NK-92 (cell line): ENCODE data around the gene RPN1.
A peak's percentile ranks its signal among the peaks of the same experiment; 100 is the strongest.
"Not testable (repeated sequence)": the region's sequence is repeated elsewhere in the genome, so short reads cannot be mapped to it uniquely, and the experiment has no call there.

ENCODE experiments used
- DNase-seq: peaks from one replicate; lab custom pipeline; 2025; ENCODE audit not compliant: unreplicated experiment; lab: John Stamatoyannopoulos, UW

Gene RPN1

GRCh38 chr3:128650096-128651050 lies at the start of gene RPN1:
TSS of gene RPN1 (minus strand) at chr3:128650818. CDS start at chr3:128650800, 18 bp downstream.
- peak; percentile 44 for DNase-seq

DNA sequence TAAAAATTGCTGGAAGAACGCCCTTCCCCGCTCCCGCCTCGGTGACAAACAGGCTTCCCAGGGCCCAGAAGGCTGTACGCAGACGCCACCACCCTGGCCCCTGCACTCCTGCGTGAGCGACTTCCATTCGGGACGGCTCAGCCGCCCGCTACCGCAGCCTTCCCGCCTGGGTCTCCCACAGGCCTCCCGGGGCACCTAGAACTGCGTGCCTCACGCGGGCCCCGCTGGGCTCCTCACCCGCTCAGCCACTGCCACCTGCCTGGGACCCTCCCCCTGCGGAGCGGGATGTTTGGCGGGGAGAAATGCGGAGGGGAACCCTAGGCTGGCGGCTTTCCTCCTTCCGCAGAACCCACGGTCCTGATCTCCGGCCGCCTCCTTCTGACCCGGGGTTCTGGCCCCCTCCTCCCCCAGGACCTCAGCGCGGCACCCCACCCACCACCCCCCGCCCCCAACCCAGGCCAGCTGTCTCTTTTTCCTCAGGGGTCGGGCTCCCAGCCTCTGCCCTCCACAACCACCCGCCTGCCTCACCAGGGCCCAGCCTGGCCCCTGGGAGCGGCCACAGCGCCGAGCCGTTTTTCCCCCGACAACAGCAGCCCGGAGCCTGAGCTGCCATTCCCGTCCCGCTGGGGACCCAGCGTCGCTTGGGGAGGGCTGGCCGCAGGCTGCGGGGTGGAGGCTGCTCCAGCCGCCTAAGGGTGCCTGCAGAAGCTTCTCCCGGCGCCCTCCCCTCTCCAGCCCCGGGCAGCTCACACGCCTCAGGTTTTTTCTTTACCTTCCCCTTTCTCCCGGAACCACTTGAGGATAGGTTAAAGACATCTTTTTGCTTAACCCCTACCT lies 47.8 kb upstream of the RPN1 start:
- no peak for DNase-seq

GRCh38 chr3:128697341-128697740 lies 46.7 kb upstream of the RPN1 start:
- DNase-seq: no peak

DNA sequence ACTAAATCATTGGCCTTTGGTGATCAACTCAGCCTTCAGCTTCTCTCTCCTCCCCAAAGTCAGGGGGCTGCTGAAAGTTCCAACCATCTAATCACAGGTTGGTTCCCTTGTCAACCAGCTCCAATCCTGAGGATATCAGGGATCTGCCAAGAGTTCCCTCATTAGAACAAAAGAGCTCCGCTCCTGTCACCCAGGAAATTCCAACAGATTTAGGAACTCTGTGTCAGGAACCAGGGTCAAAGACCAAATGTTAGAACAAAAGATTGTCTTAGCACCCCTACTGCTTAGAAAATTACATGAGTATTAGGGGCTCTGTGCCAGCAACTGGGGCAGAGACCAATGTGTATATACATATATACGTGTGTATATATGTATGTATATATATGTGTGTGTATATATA lies 43.1 kb upstream of the RPN1 start:
- no peak for DNase-seq

GRCh38 chr3:128689060-128689459 lies 38.4 kb upstream of the RPN1 start:
- no peak for DNase-seq

DNA sequence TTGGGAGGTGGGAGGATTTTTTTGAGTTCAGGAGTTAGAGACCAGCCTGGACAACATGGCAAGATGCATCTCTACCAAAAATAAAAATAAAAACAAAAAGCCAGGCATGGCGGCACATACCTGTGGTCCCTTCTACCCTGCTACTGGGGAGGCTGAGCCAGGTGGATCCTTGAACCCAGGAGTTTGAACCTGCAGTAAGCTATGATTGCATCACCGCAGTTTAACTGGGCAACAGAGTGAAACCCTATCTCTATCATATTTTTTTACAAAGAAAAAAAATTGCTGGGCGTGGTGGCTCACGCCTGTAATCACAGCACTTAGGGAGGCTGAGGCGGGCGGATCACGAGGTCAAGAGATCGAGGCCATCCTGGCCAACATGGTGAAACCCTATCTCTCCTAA lies 35.8 kb upstream of the RPN1 start:
- DNase-seq: no peak

GRCh38 chr3:128684986-128685726 lies 34.5 kb upstream of the RPN1 start:
- no peak for DNase-seq

- DNase-seq: no peak
Observed at GRCh38 chr3:128683957-128684356, 33.3 kb upstream of the RPN1 start.

GRCh38 chr3:128681369-128681829 lies 30.8 kb upstream of the RPN1 start:
- no peak for DNase-seq

GRCh38 chr3:128680603-128681368 lies 30.2 kb upstream of the RPN1 start:
- DNase-seq: peak; percentile 84

GRCh38 chr3:128679338-128679737 lies 28.7 kb upstream of the RPN1 start:
- no peak for DNase-seq

- not testable (repeated sequence) for DNase-seq
Observed at GRCh38 chr3:128675802-128676201, 25.2 kb upstream of the RPN1 start.

DNA sequence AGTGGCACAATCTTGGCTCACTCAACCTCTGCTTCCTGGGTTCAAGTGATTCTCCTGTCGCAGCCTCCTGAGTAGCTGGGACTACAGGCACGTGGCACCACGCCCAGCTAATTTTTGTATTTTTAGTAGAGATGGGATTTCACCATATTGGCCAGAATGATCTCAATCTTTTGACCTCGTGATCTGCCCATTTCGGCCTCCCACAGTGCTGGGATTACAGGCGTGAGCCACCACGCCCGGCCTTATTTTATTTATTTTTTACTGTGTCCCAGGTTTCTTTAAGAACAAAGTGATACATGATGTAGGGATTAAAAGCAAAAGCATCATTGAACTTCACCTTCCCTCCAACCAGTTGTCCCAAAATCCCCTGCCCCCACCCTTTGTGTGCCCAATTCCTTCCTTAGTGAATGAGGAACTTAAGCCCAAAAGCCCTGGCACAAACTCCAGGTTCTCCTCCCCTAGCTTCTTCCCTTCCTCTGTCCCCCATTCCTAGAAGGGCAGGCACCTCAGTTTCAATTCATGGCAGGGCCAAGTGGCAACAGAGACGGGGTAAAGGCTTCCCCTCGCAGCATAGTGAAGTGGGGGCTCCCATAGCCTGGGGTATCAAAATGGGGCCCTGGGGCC lies 23.7 kb upstream of the RPN1 start:
- no peak for DNase-seq

DNA sequence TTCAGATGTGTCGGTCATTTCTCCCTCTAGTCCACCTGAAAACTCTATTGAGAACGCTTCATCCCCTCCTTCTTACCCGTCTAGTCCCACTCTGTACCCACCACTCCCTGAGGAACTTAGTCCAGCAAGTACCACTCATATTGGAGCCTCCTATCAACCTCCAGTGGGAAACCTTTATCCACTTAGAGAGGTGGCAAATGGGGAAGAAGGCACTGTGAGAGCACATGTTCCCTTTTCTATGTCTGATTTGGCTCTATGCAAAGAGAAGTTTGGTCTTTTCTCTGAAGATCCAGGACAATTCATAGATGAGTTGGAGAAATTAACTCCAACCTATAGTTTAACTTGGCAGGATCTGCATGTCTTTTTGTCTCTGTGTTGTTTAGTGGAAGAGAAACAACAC lies 17.0 kb upstream of the RPN1 start:
- DNase-seq: no peak

GRCh38 chr3:128665362-128666021 lies 14.9 kb upstream of the RPN1 start:
- no peak for DNase-seq

- no peak for DNase-seq
Observed at GRCh38 chr3:128663151-128663550, 12.5 kb upstream of the RPN1 start.

DNA sequence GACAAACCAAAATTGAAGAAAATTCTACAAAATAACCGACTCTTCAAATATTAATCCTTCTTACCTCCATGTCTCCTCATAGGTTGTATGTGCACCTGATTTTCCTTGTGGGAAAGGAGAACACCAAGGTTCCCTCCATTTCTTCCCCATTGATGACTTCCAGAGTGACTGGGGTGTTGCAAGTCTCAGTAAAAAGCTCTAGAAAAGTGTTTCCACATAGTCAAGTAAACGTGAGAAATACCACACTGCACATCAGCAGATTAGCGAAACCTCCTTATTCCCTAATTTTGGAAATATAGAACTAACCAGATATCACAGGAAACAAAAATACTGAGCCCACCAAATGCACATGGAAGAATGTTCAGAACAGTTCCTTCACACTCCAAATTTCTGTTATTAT lies 4.9 kb upstream of the RPN1 start:
- DNase-seq: no peak

GRCh38 chr3:128653993-128654805 lies 3.6 kb upstream of the RPN1 start:
- not testable (repeated sequence) for DNase-seq
